Stimulated activated CD8-positive, alpha-beta memory T cell treated with anti-CD3 and anti-CD28 coated beads, Interleukin-12 subunit alpha, Interleukin-12 subunit beta, amount 100 ng/mL, for 4 hours (primary cell): ENCODE measurements around the gene BCAN.

Experiments
- DNase-seq: peaks from one replicate; pipeline ENCODE4 v3.0.0-alpha.2; 2020; ENCODE audit warnings: low read depth

The BCAN gene

DNA sequence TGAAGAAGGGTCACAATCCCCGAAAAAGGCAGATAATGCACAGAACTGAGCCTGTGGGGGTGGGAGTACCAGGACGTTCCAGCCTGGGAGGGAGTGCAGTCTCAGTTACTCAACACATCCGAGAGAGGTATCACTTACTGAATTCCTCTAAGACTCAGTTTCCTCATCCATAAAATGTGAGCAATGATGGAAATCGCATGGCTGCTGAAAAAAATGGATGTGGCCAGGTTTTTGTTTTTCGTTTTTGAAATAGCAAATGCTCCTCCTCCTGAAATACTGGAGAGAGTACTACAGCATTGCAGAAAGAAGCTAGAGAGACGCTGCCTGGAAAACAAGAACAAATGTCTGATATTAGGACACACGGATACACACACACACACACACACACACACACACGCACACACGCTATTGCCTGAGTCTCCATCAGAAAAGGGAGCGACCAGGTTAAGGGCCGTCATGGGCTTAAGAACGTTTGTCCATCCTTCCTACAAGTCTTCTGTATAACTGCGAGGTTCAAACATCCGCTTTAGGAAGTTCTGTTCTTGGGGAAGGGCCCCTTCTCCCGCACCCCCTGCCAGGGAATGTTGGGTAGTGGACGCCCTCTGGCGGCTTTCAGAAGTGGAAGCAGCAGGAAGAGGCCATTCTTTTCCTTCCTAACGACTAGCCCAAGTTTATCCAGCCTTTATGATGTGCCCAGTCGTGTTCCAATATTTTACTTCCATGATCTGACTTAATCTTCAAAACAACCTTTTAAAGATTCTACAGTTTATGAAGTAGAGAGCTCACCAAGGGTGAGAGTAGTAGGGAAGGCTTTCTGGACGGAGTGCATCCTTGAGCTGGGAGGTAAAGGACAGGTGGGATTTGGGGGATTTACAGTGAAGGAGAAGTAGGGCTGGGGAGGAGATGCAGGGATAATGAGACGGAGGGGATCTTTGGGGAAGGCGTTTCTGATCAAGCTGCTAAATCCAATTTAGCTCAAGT is 36.0 kb downstream of the BCAN start:
- no peak for DNase-seq

- DNase-seq: no peak
Observed at GRCh38 chr1:156680056-156680455, 38.1 kb downstream of the BCAN start.

GRCh38 chr1:156681196-156681960 is 39.5 kb downstream of the BCAN start:
- DNase-seq: no peak

GRCh38 chr1:156682166-156682890 is 40.4 kb downstream of the BCAN start:
- no peak for DNase-seq

GRCh38 chr1:156684227-156684782 is 42.4 kb downstream of the BCAN start:
- no peak for DNase-seq

- peak; percentile 50 for DNase-seq
Observed at GRCh38 chr1:156689035-156689952, 47.4 kb downstream of the BCAN start.

DNA sequence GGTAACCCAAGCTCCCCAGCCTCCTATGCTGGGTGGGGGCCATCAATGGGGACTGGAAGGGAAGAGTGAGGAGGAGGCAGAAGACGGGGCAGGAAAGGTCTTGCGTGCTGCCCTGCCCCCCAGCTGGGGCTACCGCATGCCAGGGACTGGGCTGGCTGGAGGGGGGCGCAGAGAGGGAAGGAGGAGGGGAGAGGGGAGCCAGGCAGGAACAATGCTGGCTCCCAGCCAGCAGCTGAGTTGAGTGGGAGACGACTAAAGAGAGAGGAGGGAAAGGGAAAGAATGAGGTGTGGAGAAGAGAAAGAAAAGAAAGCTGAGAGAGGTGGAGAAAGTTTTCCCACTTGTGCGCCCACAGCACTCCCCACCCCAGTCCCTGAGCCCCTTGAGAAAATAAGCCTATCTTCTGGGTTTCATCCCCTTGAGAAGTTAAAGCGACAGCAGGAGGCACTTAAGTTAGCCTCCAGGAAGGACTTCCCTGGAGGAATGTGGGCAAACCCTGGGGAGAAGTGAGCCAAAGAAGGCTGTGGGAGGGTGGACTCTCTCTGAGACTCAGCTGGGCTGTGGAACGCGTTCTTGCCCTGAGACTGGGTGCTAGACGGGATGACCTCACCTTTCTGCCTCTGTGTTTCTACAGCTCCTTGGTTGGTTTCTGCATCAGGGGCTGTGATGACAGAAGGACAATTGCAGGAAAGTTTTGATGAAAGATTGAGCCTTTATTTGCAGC is 48.2 kb downstream of the BCAN start:
- DNase-seq: no peak

- DNase-seq: no peak
Observed at GRCh38 chr1:156690675-156691036, 48.7 kb downstream of the BCAN start.

- DNase-seq: no peak
Observed at GRCh38 chr1:156691191-156691590, 49.3 kb downstream of the BCAN start.

- no peak for DNase-seq
Observed at GRCh38 chr1:156691665-156692440, 49.9 kb downstream of the BCAN start.

DNA sequence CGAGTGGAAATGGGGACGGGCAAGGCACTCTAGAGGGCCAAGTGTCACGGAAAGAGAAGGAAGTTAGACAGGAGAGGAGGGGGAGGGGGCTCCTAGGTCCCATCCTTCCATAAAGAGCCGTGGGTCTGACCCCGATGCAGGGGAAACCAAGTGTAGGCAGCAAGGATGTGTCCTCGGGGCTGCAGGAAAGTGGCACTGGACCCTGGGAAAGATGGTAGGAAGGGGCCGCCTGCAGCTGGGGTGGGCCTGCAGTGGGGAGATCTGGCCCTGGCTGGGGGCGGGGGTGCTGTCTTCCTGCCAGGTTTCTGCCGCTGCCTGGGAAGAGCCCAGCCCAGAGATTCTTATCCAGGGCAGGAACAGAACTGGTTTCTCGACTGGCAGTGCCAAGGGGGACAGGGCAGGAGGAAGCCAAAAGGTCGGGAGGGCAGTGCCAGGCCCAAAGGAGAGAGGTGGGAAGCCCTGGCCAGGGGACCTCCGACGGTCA is 50.6 kb downstream of the BCAN start:
- DNase-seq: no peak

DNA sequence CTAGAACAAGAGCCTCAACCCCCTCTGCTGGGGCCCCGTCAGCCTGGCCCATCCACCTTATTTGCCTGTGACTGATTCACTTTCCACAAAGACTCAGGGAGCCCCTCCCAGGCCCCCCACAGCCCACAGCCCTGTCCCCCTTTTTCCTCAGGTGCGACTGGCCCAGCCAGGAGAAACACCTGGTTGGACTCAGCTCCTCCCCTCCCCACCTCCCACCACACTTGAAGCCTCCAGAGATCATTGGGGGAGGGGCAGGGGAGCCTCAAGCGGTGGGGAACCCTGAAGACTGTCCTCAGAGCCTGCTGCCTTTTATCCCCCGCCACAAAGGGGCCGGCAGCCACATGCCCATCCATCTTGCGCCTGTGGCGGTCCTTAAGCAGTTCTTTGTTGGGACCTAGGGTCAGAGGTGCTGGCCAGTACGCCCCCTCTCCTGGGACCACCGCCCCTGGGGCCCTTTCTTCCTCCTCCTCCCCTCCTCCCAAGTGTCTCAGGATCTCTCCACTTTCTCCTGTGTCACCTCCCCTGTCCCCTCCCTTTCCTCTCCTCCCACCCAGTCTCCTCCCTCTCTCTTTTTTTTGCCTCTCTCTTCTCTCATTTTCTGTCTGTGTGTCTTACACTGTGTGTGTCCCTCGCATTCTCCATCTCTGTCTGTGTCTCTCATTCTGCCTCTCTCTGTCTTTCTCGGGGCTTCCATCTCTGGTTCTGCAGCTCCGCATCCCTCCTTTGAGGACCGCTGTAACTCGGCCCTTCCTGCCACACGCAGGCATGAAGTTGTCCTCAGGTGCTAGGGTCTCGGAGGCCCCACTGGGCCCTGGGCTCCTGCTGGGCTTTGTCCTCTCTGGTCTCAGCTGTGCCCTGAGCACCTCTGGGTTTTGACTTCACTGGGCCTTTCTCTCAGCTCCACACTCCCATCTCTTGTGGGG is 51.3 kb downstream of the BCAN start:
- DNase-seq: no peak

- DNase-seq: no peak
Observed at GRCh38 chr1:156693848-156694689, 52.2 kb downstream of the BCAN start.

DNA sequence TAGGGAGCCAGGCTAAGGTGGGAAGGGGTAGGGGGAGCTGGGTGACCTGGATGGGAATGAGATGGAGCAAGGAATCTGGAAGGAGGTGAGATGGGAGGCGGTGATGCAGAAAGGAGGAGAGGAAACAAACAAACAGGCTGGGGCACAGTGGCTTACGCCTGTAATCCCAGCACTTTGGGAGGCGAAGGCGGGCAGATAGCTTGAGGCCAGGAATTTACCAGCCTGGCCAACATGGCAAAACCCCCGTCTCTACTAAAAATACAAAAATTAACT is 52.7 kb downstream of the BCAN start:
- DNase-seq: no peak

DNA sequence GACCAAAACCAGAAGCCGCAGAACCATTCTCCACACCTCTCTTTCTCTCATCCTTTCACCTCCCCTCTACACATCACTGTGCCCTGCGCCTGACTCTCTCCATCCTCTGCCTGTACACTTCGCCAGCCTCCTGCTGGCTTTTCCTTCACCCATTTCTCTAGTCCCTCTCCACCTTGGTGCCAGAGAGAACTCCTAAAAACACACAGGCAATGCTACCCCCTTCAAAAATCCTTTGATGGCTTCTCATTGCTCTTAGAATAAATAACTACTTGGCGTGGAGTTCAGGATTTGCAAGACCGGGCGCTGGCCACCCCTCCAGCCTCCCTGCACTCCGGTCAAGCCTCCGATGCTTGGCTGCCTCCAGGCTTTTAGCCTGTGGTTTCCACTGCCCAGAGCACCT is 54.8 kb downstream of the BCAN start:
- no peak for DNase-seq

- no peak for DNase-seq
Observed at GRCh38 chr1:156697481-156697880, 55.6 kb downstream of the BCAN start.

- DNase-seq: no peak
Observed at GRCh38 chr1:156698995-156699394, 57.1 kb downstream of the BCAN start.
